Measurements from ENCODE around the gene USP35. TPM values are rescaled to one million over a fixed set of nuclear protein-coding genes. Genes with fewer than 3 reads are reported as not detected.

Gene USP35
- total RNA-seq, 4 donors from 2014 or later = 4.6 to 6.1 (median 5.4) TPM

DNA sequence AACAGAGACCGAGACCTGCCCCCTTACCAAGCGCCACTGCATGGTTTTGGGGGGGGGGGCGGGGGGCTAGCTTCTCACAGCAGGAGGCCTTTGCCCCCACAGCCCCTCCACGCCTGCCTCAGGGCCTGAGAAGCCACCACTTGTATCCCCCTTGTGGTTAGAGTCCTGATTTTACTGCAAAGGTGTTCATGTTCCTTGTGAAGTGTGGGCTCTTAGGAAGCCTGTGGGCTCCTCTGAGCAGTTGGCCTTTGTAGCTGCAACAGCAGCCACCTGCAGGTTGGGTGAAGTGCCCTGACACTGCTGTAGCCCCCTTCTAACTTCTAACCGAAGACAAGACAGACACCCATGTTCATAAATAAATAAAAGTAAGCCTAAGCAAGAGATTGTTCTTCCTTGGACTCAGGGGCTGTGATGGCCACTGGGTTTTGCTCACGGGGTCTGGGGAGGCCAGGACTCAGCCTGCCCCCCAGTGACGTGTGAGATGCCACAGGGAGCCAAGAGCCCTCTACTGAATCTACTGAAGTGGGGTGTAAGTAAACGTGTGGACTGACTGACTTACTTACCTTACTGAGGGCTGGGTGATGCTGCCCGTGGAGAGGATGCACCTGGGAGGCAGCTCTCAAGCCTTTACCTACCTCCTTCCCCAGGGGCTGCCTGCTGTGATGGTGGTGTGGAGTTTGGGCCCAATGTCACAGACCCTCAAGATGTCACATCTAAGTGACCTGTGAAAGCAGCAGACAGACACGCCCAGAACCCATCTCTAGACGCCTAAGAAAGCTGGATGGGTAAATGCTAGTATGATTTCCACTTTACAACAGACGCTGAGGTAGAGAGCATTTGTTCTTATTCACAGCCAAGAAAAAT, 25.8 kb downstream of the USP35 start:
- in situ Hi-C loops (cut with MboI; ENCODE audit: low sequenced_read_pairs in 4 of 4) (loop anchor here in 1 of 4 donors (25.0 kb wide), 2 partner anchors 102 to 348 kb away; partner anchors contain the start of gene NARS2), intact Hi-C loops (cut with DNase I; ENCODE audit: low total_unique reads) (no loop called here)
- Histone ChIP-seq H3K36me3 (peaks cover 0 to 39% of the 10 kb centered on the region in 2 donors), H3K27ac (no peak overlapping the region), H3K4me3 (no peak overlapping the region), H3K4me1 (no peaks in the 10 kb centered on the region), H3K27me3 (no peaks in the 10 kb centered on the region), H3K9me3 (no peaks in the 10 kb centered on the region)
- no peak for DNase-seq
- TF ChIP-seq, protein P1, sequence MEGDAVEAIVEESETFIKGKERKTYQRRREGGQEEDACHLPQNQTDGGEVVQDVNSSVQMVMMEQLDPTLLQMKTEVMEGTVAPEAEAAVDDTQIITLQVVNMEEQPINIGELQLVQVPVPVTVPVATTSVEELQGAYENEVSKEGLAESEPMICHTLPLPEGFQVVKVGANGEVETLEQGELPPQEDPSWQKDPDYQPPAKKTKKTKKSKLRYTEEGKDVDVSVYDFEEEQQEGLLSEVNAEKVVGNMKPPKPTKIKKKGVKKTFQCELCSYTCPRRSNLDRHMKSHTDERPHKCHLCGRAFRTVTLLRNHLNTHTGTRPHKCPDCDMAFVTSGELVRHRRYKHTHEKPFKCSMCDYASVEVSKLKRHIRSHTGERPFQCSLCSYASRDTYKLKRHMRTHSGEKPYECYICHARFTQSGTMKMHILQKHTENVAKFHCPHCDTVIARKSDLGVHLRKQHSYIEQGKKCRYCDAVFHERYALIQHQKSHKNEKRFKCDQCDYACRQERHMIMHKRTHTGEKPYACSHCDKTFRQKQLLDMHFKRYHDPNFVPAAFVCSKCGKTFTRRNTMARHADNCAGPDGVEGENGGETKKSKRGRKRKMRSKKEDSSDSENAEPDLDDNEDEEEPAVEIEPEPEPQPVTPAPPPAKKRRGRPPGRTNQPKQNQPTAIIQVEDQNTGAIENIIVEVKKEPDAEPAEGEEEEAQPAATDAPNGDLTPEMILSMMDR (IDR thresholded peaks at IDR 0.05 in 4 of 5, conservative IDR thresholded peaks at IDR 0.05 in 1 of 5) = no peak
- TF ChIP-seq POLR2A (IDR thresholded peaks at IDR 0.05) = no peak
- ATAC-seq = no peak

DNA sequence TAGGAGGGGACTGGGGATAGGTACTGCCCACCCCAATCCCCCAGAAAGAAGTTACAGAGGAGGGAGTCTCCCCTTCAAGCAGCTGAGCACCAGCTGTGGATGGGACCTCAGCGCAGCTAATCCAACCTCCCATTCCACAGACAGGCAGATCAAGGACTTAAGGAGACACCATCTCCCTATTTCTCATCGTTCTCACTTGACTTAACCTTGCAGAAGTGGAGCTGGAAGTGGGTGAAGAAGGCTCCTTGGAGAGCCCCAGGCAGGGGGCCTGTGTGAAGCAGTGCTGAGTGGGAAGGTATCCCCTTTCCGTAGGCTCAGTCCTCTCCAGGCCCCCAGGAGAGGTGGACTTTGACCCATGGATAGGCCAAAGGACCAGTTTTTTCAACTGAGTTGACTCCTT, 27.3 kb downstream of the USP35 start:
- Histone ChIP-seq H3K27ac (no peak overlapping the region), H3K27me3 (no peaks in the 10 kb centered on the region), H3K4me3 (no peak overlapping the region), H3K9me3 (no peaks in the 10 kb centered on the region), H3K4me1 (no peaks in the 10 kb centered on the region), H3K36me3 (peaks cover 0 to 39% of the 10 kb centered on the region in 2 donors)
- intact Hi-C loops (cut with DNase I; ENCODE audit: low total_unique reads) (no loop called here), in situ Hi-C loops (cut with MboI; ENCODE audit: low sequenced_read_pairs in 4 of 4) (loop anchor here in 1 of 4 donors (25.0 kb wide), 2 partner anchors 104 to 346 kb away; partner anchors contain the start of gene NARS2)
- ATAC-seq = no peak
- no peak for TF ChIP-seq POLR2A (IDR thresholded peaks at IDR 0.05)
- TF ChIP-seq, protein P1 (IDR thresholded peaks at IDR 0.05 in 4 of 5, conservative IDR thresholded peaks at IDR 0.05 in 1 of 5) = no peak
- DNase-seq = no peak

DNA sequence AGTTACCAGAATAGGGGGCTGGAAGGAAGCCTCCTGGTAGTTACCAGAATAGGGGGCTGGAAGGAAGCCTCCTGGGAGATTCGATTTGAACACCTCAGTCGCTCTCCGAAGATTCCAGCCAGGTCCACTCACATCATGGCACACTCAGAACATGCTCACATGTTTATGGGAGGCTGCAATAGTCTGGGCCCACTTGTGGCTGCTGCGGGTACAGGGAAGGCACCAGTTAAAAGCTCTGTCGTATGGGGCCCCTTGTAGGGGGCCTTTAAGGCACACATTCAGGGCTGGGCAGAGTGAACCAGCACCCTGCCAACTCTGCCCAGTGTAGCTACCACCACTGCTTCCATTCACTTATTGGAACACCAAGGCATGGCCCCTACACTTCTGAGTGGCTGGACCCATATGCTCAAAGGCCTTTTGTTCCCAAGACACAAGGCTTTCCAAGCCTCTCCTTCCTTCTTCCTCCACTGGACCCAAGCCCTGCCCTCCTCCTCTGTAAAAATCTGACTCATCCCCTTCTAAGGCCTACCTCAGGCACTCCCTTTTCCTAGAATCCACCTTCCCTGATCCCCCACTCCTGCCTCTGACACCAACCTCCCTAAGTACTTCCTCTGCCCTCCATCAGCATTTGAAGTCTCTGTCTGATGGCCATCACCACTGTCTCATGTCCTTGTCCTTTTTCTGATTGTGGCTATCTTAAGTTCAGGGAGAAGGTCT, 28.0 kb downstream of the USP35 start:
- TF ChIP-seq, protein P1 (IDR thresholded peaks at IDR 0.05 in 4 of 5, conservative IDR thresholded peaks at IDR 0.05 in 1 of 5) = no peak
- TF ChIP-seq POLR2A (IDR thresholded peaks at IDR 0.05) = no peak
- H3K27me3 ChIP-seq = no peaks in the 10 kb centered on the region
- ATAC-seq (no peak), DNase-seq (no peak)
- H3K36me3 ChIP-seq = peaks cover 0 to 46% of the 10 kb centered on the region in 2 donors
- no peak overlapping the region for H3K27ac ChIP-seq
- in situ Hi-C loops (cut with MboI; ENCODE audit: low sequenced_read_pairs in 4 of 4) (loop anchor here in 1 of 4 donors (25.0 kb wide), 2 partner anchors 104 to 346 kb away; partner anchors contain the start of gene NARS2), intact Hi-C loops (cut with DNase I; ENCODE audit: low total_unique reads) (no loop called here)
- H3K9me3 ChIP-seq = no peaks in the 10 kb centered on the region
- H3K4me1 ChIP-seq = no peaks in the 10 kb centered on the region
- H3K4me3 ChIP-seq = no peak overlapping the region

DNA sequence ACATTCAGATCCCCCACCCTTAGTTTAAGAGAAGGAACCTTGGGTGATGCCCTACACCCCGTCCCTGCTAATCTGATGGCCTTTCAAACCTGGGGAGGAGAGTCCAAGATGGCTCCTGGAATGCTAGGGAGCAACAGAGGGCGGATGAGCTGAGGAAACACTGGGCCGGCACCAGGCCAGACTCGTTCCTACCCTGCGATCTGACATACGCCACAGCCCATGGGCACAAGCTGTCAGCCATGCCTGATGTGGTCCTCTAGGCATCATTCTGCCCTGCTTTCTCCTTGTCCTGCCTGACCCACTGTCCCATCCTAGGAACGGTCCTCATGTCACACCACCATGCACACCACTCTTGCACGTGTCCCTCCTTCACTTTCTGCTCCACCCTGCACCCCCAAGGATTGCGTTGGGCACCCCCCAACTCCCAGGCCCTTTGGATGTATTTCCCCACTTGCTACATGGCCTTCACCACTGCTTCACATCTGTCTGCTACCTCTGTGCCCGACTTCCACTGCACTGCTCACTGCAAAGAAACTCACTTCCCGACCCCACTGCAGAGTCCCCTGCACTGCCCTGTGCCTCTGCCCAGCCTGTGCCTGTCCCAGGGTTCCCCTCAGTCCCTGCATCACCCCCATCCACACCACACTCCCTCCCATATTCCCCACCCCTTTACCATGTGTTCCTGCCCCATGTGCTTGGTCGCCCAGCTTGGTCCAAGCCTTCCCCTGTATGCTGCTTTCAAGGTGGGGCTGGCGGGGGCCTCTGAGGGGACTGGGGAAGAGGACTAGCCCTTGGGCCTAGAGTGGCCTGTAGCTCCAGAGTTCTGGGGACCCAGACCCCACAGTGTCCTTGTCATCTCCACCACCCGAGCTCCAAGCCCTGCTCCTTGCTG, 29.2 kb downstream of the USP35 start:
- Histone ChIP-seq H3K27ac (no peak overlapping the region), H3K4me3 (no peak overlapping the region), H3K9me3 (no peaks in the 10 kb centered on the region), H3K36me3 (peaks cover 0 to 51% of the 10 kb centered on the region in 2 donors), H3K4me1 (no peaks in the 10 kb centered on the region), H3K27me3 (no peaks in the 10 kb centered on the region)
- ATAC-seq (no peak), DNase-seq (no peak)
- TF ChIP-seq, protein P1 (IDR thresholded peaks at IDR 0.05 in 4 of 5, conservative IDR thresholded peaks at IDR 0.05 in 1 of 5) = no peak
- no peak for TF ChIP-seq POLR2A (IDR thresholded peaks at IDR 0.05)
- intact Hi-C loops (cut with DNase I; ENCODE audit: low total_unique reads) (no loop called here), in situ Hi-C loops (cut with MboI; ENCODE audit: low sequenced_read_pairs in 4 of 4) (loop anchor here in 1 of 4 donors (25.0 kb wide), 2 partner anchors 106 to 344 kb away; partner anchors contain the start of gene NARS2)
